Effector memory CD4-positive, alpha-beta T cell (primary cell): ENCODE measurements around the gene ITGB5.

Experiments used
- DNase-seq, 3 donors: peaks; one replicate each; pipeline ENCODE4 v3.0.0-alpha.2; 2020
- H3K27ac ChIP-seq: 2 replicates; pipeline ENCODE4 v1.7.0; 2013; ENCODE audit warnings: mild to moderate bottlenecking, low read length, moderate library complexity; ENCODE audit not compliant: insufficient read depth, poor library complexity, severe bottlenecking
- H3K27me3 ChIP-seq: replicated peaks from 2 replicates; pipeline ENCODE4 v1.7.0; 2013; ENCODE audit warnings: mild to moderate bottlenecking, low read length; ENCODE audit not compliant: insufficient read depth, control insufficient read depth, poor library complexity, severe bottlenecking
- H3K36me3 ChIP-seq: 2 replicates; pipeline ENCODE4 v1.7.0; 2013; ENCODE audit warnings: mild to moderate bottlenecking, low read length, moderate library complexity; ENCODE audit not compliant: control insufficient read depth, insufficient read depth
- H3K4me1 ChIP-seq: 2 replicates; pipeline ENCODE4 v1.7.0; 2013; ENCODE audit warnings: low read length, mild to moderate bottlenecking; ENCODE audit not compliant: control insufficient read depth, insufficient read depth, poor library complexity, severe bottlenecking
- H3K4me3 ChIP-seq: 2 replicates; pipeline ENCODE4 v1.7.0; 2013; ENCODE audit warnings: low read length, low read depth, mild to moderate bottlenecking; ENCODE audit not compliant: insufficient read depth, poor library complexity, severe bottlenecking
- H3K9me3 ChIP-seq: 2 replicates; pipeline ENCODE4 v1.7.0; 2013; ENCODE audit warnings: mild to moderate bottlenecking, low read length, moderate library complexity; ENCODE audit not compliant: control insufficient read depth

ITGB5 gene

GRCh38 chr3:124745756-124746155 lies 141.4 kb downstream of the ITGB5 start:
- H3K9me3 ChIP-seq = no peaks in the 10 kb centered on the region
- H3K36me3 ChIP-seq = peaks cover 45% of the 10 kb centered on the region
- H3K4me3 ChIP-seq = no peak overlapping the region
- no peak overlapping the region for H3K27ac ChIP-seq
- no peaks in the 10 kb centered on the region for H3K4me1 ChIP-seq
- no peaks in the 10 kb centered on the region for H3K27me3 ChIP-seq
- DNase-seq = no peak

GRCh38 chr3:124741027-124741426 lies 146.1 kb downstream of the ITGB5 start:
- no peaks in the 10 kb centered on the region for H3K27me3 ChIP-seq
- no peak overlapping the region for H3K4me3 ChIP-seq
- H3K27ac ChIP-seq = no peak overlapping the region
- H3K9me3 ChIP-seq = no peaks in the 10 kb centered on the region
- no peaks in the 10 kb centered on the region for H3K4me1 ChIP-seq
- peaks cover 58% of the 10 kb centered on the region for H3K36me3 ChIP-seq
- DNase-seq = no peak

GRCh38 chr3:124731760-124732159 lies 155.4 kb downstream of the ITGB5 start:
- Histone ChIP-seq H3K4me3 (no peak overlapping the region), H3K27ac (no peak overlapping the region)

GRCh38 chr3:124730941-124731297 lies 156.2 kb downstream of the ITGB5 start:
- H3K36me3 ChIP-seq = peaks cover 7% of the 10 kb centered on the region
- no peak for DNase-seq

More at GRCh38 chr3:124731760-124732159, 155.4 kb downstream of the ITGB5 start:
- H3K27me3 ChIP-seq = no peaks in the 10 kb centered on the region
- H3K36me3 ChIP-seq = peaks cover 7% of the 10 kb centered on the region
- peaks cover 8% of the 10 kb centered on the region for H3K4me1 ChIP-seq
- H3K9me3 ChIP-seq = no peaks in the 10 kb centered on the region
- no peak for DNase-seq

GRCh38 chr3:124730129-124730940 lies 156.8 kb downstream of the ITGB5 start, which contains the start of gene UMPS:
UMPS (plus strand) TSS chr3:124730452; CDS start chr3:124730472, 20 bp downstream.
- no peaks in the 10 kb centered on the region for H3K9me3 ChIP-seq
- H3K4me3 ChIP-seq = peak within 1 kb of the TSS; percentile 91
- peak; percentile 77 to 84 (median 80) for DNase-seq
- H3K4me1 ChIP-seq = peaks cover 8% of the 10 kb centered on the region
- H3K27me3 ChIP-seq = no peaks in the 10 kb centered on the region
- H3K27ac ChIP-seq = peak within 1 kb of the TSS; percentile 72
- H3K36me3 ChIP-seq = peaks cover 4% of the 10 kb centered on the region

More at GRCh38 chr3:124730941-124731297, 156.2 kb downstream of the ITGB5 start:
- peaks cover 8% of the 10 kb centered on the region for H3K4me1 ChIP-seq
- H3K27ac ChIP-seq = peak overlapping the region; percentile 72
- no peaks in the 10 kb centered on the region for H3K9me3 ChIP-seq
- no peaks in the 10 kb centered on the region for H3K27me3 ChIP-seq
- peak overlapping the region; percentile 91 for H3K4me3 ChIP-seq

- H3K36me3 ChIP-seq = no peaks in the 10 kb centered on the region
- no peaks in the 10 kb centered on the region for H3K4me1 ChIP-seq
- no peaks in the 10 kb centered on the region for H3K27me3 ChIP-seq
- no peak overlapping the region for H3K4me3 ChIP-seq
- no peak overlapping the region for H3K27ac ChIP-seq
- DNase-seq = no peak
- H3K9me3 ChIP-seq = no peaks in the 10 kb centered on the region
These were observed 164.6 kb downstream of the ITGB5 start for GRCh38 chr3:124722589-124722988.

- no peaks in the 10 kb centered on the region for H3K27me3 ChIP-seq
- no peak overlapping the region for H3K27ac ChIP-seq
- H3K4me1 ChIP-seq = no peaks in the 10 kb centered on the region
- H3K9me3 ChIP-seq = no peaks in the 10 kb centered on the region
- H3K36me3 ChIP-seq = no peaks in the 10 kb centered on the region
- H3K4me3 ChIP-seq = no peak overlapping the region
- DNase-seq = no peak
These were observed 172.8 kb downstream of the ITGB5 start for GRCh38 chr3:124714223-124714853.
